ENCODE measurements around the gene DLGAP3. TPM values are rescaled to one million over a fixed set of nuclear protein-coding genes. Genes with fewer than 3 reads are reported as not detected.

The DLGAP3 gene
- total and polyA plus RNA-seq, 8 donors = 0.15 to 0.29 (median 0.18) TPM; not detected in 3

DNA sequence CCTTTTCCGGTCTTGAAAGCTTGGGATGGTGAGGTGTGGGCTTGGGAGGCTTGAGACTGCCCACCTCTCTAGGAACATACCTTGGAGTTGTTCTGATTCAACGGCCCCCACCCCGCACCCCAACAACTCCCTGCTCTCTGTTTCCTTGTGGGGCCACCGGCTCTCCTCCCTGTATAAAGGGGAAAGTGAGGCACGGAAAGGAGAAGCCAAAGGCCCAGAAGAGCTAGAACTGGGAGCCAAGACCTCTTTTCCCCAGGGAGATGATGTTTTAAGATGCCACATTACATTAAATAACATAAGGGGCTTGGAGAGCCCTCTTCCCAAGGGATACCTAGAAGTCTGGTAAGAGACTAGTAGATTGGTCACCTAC, 1.2 kb upstream of the DLGAP3 start:
- Histone ChIP-seq H3K9me3 (no peaks in the 10 kb centered on the region), H3K27me3 (peaks cover 17 to 68% (median 55%) of the 10 kb centered on the region in 3 donors), H3K27ac (no peak overlapping the region), H3K36me3 (no peaks in the 10 kb centered on the region), H3K4me3 (no peak overlapping the region), H3K4me1 (peaks cover 16 to 20% (median 17%) of the 10 kb centered on the region in 4 donors)
- intact Hi-C loops (cut with DNase I; ENCODE audit: low total_unique reads) = no loop called here
- TF ChIP-seq POLR2AphosphoS5 (IDR thresholded peaks at IDR 0.05) (no peak), POLR2A (IDR thresholded peaks at IDR 0.05) (no peak), EP300 (IDR thresholded peaks at IDR 0.05) (no peak)
- TF ChIP-seq, protein P1, sequence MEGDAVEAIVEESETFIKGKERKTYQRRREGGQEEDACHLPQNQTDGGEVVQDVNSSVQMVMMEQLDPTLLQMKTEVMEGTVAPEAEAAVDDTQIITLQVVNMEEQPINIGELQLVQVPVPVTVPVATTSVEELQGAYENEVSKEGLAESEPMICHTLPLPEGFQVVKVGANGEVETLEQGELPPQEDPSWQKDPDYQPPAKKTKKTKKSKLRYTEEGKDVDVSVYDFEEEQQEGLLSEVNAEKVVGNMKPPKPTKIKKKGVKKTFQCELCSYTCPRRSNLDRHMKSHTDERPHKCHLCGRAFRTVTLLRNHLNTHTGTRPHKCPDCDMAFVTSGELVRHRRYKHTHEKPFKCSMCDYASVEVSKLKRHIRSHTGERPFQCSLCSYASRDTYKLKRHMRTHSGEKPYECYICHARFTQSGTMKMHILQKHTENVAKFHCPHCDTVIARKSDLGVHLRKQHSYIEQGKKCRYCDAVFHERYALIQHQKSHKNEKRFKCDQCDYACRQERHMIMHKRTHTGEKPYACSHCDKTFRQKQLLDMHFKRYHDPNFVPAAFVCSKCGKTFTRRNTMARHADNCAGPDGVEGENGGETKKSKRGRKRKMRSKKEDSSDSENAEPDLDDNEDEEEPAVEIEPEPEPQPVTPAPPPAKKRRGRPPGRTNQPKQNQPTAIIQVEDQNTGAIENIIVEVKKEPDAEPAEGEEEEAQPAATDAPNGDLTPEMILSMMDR (IDR thresholded peaks at IDR 0.05) = no peak
- WGBS, 5 donors = 14 to 25% (median 16%) methylated on average over 5 of the region's 5 CpGs
- no peak for DNase-seq

DNA sequence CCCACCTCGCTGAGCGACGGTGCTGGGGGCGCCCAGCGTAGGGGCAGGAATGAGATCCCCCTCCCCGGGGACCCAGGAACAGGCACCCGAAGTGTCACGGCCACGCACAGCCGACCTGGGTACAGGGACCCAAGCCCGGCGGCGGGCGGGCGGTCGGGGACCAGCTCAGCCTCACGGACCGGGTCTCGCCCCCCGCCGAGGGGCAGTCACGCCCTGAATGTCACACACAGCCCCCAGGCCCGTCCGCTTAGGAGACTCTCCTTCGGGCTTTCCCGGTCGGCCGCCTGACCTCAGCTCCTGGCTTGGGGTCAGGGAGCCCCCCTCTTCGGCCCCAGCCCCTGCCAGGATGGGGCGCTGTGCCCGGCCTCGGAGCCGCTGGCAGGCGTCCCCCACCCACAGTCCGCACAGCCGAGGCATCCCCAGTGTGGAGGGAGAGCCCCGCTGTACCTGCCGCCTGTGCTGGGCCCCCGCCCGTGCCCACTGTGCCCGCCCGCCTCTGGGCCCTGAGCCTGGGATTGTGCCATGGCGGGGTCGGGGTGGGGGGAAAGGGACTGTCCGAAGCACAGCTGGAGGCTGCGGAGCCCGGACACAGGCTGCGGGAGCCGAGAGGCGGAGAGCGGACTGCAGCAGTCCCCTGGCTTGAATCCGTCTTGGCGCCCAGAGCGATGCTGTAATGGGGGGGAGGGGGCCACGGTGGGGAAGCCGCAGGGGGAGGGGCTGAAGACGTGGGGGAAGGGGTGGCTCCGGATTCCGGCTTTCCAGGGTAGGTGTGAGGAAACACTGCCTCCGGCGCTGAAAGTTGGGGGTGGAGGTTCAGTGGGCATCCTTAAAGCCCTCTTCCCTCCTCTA, 627 bp upstream of the DLGAP3 start:
- no peak overlapping the region for H3K27ac ChIP-seq
- WGBS, 5 donors = 2 to 10% (median 2%) methylated on average over 2 to 61 of the region's 61 CpGs
- peaks cover 16 to 20% (median 17%) of the 10 kb centered on the region in 4 donors for H3K4me1 ChIP-seq
- no peak for TF ChIP-seq POLR2AphosphoS5 (IDR thresholded peaks at IDR 0.05)
- TF ChIP-seq, protein P1 (IDR thresholded peaks at IDR 0.05) = no peak
- peak overlapping the region; percentile 44 to 64 (median 55) for H3K4me3 ChIP-seq
- no peaks in the 10 kb centered on the region for H3K9me3 ChIP-seq
- no peaks in the 10 kb centered on the region for H3K36me3 ChIP-seq
- intact Hi-C loops (cut with DNase I; ENCODE audit: low total_unique reads) = no loop called here
- H3K27me3 ChIP-seq = peaks cover 17 to 74% (median 61%) of the 10 kb centered on the region in 3 donors
- peak in 1 of 2 donors; percentile 27 for DNase-seq

DNA sequence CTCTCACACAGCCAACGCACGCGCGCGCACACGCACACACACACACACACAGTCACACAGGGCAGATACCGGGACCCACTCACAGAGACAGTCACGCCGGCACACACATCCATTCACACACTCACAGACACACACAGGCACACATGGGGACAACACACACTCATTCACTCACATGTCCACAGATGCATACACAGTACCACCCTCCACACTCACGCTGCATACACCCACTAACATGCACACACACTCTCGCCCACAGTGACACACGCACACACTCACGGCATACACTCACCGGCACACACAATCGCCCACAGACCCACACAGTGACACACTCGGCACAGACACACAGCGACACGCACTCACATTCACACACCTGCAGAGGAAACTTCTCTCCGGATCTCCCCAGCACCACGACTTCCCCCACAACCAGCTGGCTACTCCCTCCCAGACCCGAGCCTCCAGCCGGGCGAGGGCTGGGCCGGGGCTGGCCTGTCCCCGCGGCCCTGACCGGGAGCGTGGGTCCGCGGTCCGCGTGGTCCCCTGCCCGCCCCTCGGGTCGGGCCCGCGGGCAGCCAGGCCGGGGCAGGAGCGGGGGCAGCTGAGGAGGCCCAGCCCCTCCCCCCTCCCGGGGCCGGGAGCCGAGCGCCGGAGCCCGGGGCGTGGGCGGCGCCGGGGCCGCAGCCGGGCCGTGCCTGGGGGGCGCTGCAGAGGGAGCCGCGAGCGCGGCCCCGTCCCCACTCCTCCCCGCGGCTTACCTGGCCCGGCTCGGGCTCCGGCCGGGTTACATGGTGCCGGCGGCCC, 552 bp downstream of the DLGAP3 start:
- H3K36me3 ChIP-seq = no peaks in the 10 kb centered on the region
- TF ChIP-seq POLR2AphosphoS5 (IDR thresholded peaks at IDR 0.05) = no peak
- TF ChIP-seq, protein P1 (IDR thresholded peaks at IDR 0.05) = no peak
- TF ChIP-seq POLR2A (IDR thresholded peaks at IDR 0.05) = no peak
- no peak for TF ChIP-seq EP300 (IDR thresholded peaks at IDR 0.05)
- H3K4me1 ChIP-seq = peaks cover 16 to 20% (median 17%) of the 10 kb centered on the region in 4 donors
- H3K27me3 ChIP-seq = peaks cover 17 to 86% (median 67%) of the 10 kb centered on the region in 3 donors
- no peaks in the 10 kb centered on the region for H3K9me3 ChIP-seq
- intact Hi-C loops (cut with DNase I; ENCODE audit: low total_unique reads) = no loop called here
- DNase-seq = peak in 1 of 2 donors; percentile 17
- no peak overlapping the region for H3K27ac ChIP-seq
- whole genome bisulfite sequencing, 5 donors = 4 to 9% (median 6%) methylated on average over 28 to 66 of the region's 66 CpGs
- H3K4me3 ChIP-seq = peak overlapping the region; percentile 44 to 64 (median 55)

DNA sequence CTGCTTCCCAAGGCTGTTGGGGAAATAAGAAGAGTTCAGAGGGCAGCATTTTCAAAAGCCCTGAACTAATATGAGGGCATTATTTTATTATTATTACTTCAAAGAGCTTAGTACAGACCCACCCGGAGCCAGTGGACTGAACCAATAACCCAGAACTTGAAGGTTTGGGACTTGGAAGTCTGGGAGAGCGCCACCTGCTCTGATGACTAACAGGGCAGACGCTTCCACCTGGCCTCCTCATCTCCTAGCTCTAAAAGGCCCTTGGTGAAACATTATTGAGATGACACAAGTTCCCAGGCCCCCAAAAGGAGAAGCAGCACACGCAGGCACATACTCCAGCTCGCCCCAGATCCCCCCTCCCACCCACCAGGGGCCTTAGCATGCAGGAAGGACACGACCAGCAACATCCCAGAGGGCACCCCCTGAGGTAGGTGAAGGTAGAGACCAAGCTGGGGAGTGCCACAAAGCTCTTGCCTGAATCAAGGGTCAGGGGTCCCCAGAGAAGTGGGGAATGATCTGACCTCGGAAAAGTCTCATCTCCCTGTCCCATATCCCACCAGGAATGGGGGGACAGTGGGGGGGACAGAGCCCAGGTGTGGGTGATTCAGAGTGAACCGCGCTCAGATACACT, 1.3 kb downstream of the DLGAP3 start:
- peaks cover 16 to 20% (median 17%) of the 10 kb centered on the region in 4 donors for H3K4me1 ChIP-seq
- TF ChIP-seq EP300 (IDR thresholded peaks at IDR 0.05) (no peak), POLR2AphosphoS5 (IDR thresholded peaks at IDR 0.05) (no peak), POLR2A (IDR thresholded peaks at IDR 0.05) (no peak)
- TF ChIP-seq, protein P1 (IDR thresholded peaks at IDR 0.05) = no peak
- 19 to 29% (median 24%) methylated on average over 7 to 9 of the region's 9 CpGs for WGBS, 5 donors
- H3K4me3 ChIP-seq = peak overlapping the region in 1 of 4 donors; percentile 61
- peaks cover 17 to 93% (median 74%) of the 10 kb centered on the region in 3 donors for H3K27me3 ChIP-seq
- H3K36me3 ChIP-seq = no peaks in the 10 kb centered on the region
- DNase-seq = no peak
- no peaks in the 10 kb centered on the region for H3K9me3 ChIP-seq
- H3K27ac ChIP-seq = no peak overlapping the region
- intact Hi-C loops (cut with DNase I; ENCODE audit: low total_unique reads) = no loop called here

Data from stomach (tissue), 9 donors.